ENCODE measurements around the gene MAPK12.

DNA sequence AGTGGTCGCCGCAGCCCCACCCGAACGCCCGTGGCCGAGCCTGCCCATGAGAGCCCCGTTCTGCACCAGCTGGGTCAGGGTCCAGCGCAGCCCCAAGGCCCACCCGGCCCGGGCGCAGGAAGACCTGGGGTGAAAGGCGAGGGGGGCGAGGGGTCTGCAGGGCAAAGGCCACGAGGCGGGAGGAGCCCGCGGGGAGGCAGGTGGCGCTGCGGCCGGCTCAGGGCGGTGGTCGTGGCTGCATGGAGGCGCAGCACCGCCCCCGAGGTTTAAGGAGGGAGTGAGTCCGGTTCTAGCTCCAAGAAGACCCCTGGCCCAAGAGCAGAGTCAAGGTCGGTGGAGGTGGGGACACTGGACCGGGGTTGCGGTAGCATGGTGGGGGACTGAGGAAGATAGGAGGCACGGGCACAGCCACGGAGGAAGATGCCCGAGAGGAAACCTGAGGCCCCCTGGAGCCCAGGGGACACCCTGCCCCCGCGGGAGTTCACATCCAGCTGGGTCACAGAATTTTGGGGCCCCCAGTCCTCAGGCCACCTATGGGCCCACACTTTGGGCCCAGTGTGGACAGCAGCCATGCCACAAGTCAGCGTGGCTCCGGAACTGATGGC lies 9.9 kb downstream of the MAPK12 start:
- TF ChIP-seq, protein P1, sequence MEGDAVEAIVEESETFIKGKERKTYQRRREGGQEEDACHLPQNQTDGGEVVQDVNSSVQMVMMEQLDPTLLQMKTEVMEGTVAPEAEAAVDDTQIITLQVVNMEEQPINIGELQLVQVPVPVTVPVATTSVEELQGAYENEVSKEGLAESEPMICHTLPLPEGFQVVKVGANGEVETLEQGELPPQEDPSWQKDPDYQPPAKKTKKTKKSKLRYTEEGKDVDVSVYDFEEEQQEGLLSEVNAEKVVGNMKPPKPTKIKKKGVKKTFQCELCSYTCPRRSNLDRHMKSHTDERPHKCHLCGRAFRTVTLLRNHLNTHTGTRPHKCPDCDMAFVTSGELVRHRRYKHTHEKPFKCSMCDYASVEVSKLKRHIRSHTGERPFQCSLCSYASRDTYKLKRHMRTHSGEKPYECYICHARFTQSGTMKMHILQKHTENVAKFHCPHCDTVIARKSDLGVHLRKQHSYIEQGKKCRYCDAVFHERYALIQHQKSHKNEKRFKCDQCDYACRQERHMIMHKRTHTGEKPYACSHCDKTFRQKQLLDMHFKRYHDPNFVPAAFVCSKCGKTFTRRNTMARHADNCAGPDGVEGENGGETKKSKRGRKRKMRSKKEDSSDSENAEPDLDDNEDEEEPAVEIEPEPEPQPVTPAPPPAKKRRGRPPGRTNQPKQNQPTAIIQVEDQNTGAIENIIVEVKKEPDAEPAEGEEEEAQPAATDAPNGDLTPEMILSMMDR (conservative IDR thresholded peaks at IDR 0.05 in 1 of 2, IDR thresholded peaks at IDR 0.05 in 1 of 2; ENCODE audit: low read depth in 1 of 2, low read length in 2 of 2): no peak
- no peak for TF ChIP-seq EZH2 (IDR thresholded peaks at IDR 0.05; ENCODE audit: low read length, missing control alignments)

Data from fibroblast of lung (primary cell).